NB4 (cell line): ENCODE measurements around the gene CKMT2.

Source experiments
- MYC ChIP-seq: IDR thresholded peaks from 2 replicates; pipeline ENCODE4 v1.6.1; 2011; ENCODE audit warnings: low read depth, low read length
- POLR2A ChIP-seq: IDR thresholded peaks from 2 replicates; pipeline ENCODE4 v1.6.1; 2011; ENCODE audit warnings: mild to moderate bottlenecking; ENCODE audit not compliant: insufficient read length; ENCODE audit errors: extremely low read depth
- TF ChIP-seq, protein P1 (sequence below): IDR thresholded peaks from one replicate; pipeline ENCODE4 v1.5.1; 2012; ENCODE audit warnings: low read depth, low read length
- TF ChIP-seq, protein P2 (sequence below): IDR thresholded peaks from 2 replicates; pipeline ENCODE4 v1.6.1; 2011; ENCODE audit warnings: low read depth, low read length

DNA sequence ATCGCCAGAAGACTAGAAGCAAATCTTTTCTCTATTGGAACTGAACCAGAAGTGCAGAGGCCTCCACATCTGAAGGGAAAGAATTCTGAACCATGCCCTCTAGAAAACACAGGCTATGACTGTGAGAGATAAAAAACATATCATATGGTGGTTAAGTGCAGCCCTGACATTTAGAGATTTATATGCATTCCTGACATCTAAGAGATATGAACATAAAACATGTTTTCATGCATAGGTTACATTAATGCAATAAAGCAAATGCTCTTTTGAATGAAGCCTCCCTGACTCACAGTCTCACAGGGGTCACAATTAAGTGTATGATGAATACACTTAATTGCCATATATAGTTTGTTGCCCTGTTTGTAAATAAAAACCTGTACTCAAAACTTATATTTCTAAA lies 28.9 kb upstream of the CKMT2 start:
- TF ChIP-seq, protein P1, sequence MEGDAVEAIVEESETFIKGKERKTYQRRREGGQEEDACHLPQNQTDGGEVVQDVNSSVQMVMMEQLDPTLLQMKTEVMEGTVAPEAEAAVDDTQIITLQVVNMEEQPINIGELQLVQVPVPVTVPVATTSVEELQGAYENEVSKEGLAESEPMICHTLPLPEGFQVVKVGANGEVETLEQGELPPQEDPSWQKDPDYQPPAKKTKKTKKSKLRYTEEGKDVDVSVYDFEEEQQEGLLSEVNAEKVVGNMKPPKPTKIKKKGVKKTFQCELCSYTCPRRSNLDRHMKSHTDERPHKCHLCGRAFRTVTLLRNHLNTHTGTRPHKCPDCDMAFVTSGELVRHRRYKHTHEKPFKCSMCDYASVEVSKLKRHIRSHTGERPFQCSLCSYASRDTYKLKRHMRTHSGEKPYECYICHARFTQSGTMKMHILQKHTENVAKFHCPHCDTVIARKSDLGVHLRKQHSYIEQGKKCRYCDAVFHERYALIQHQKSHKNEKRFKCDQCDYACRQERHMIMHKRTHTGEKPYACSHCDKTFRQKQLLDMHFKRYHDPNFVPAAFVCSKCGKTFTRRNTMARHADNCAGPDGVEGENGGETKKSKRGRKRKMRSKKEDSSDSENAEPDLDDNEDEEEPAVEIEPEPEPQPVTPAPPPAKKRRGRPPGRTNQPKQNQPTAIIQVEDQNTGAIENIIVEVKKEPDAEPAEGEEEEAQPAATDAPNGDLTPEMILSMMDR, result no peak
- TF ChIP-seq POLR2A (no peak), MYC (no peak)
- TF ChIP-seq, protein P2, sequence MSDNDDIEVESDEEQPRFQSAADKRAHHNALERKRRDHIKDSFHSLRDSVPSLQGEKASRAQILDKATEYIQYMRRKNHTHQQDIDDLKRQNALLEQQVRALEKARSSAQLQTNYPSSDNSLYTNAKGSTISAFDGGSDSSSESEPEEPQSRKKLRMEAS, result no peak
